ENCODE results near the gene YARS2. TPM values are rescaled to one million over a fixed set of nuclear protein-coding genes. Genes with fewer than 3 reads are reported as not detected.
"Not testable (repeated sequence)": the region's sequence is repeated elsewhere in the genome, so short reads cannot be mapped to it uniquely, and the experiment has no call there.

The YARS2 gene
- total RNA-seq, 1 experiment from 2014 or later, result 41.4 TPM

DNA sequence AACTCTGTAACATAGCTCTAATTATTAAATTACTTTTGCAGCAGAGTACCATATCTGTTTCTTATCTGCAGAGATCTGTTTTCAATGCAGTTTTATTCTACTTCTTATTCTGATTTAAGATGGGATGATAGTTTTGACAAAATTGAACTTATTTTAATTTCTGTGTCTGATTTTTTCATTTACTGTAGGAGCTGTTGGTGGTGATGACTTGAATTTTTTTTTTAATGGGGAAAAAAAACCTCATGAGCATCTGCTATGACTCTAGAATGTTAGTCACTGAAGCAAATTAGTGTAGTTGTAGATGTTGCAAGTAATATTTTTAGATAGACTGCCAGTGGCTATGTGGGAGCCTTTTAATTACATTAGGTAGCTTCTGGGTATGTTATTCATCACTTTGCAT lies 53.2 kb downstream of the YARS2 start:
- Mint-ChIP-seq H3K4me1 (peaks cover 4 to 6% of the 10 kb centered on the region in 2 experiments), H3K27me3 (ENCODE audit: low read depth) (no peaks in the 10 kb centered on the region), H3K36me3 (ENCODE audit: insufficient read depth in 1 of 3, low read depth in 3 of 3) (peaks cover 2 to 16% (median 12%) of the 10 kb centered on the region in 3 experiments; a peak in 6 of 7 replicates), H3K4me3 (no peak overlapping the region), H3K9me3 (no peaks in the 10 kb centered on the region), H3K27ac (no peak overlapping the region)
- H3K4me2 ChIP-seq (ENCODE audit: insufficient read depth, insufficient read length, low read length), result no peak overlapping the region
- no peaks in the 10 kb centered on the region; the same call in 1 of the 2 replicates for H3K79me2 ChIP-seq (ENCODE audit: insufficient read depth, low read length)
- H3K27ac ChIP-seq (ENCODE audit: insufficient read length, low read depth, low read length), result no peak overlapping the region
- no peak overlapping the region for H2BK15ac ChIP-seq (ENCODE audit: low read depth, low read length)
- H2BK20ac ChIP-seq (ENCODE audit: low read depth, low read length, poor library complexity, severe bottlenecking), result no peak overlapping the region
- H3K9ac ChIP-seq (ENCODE audit: extremely low read depth, insufficient read length, low read length), result no peak overlapping the region
- no peaks in the 10 kb centered on the region for H3K9me3 ChIP-seq (ENCODE audit: control insufficient read depth, low read depth, low read length)
- H4K5ac ChIP-seq (ENCODE audit: insufficient read length, low read depth, low read length), result no peak overlapping the region
- no peak for DNase-seq
- H4K91ac ChIP-seq (ENCODE audit: insufficient read length, low read depth, low read length), result no peak overlapping the region
- no peaks in the 10 kb centered on the region for H3K4me1 ChIP-seq (ENCODE audit: insufficient read depth, low read length)
- no peak overlapping the region for H3K23ac ChIP-seq (ENCODE audit: insufficient read length, low read depth, low read length)
- H3K79me1 ChIP-seq (ENCODE audit: insufficient read depth, low read depth, low read length, poor library complexity, severe bottlenecking), result no peaks in the 10 kb centered on the region
- no peak overlapping the region for H3K18ac ChIP-seq (ENCODE audit: insufficient read length, low read depth, low read length)
- no peak overlapping the region for H3K14ac ChIP-seq (ENCODE audit: insufficient read depth, low read length)
- no peak for TF ChIP-seq CTCF (conservative IDR thresholded peaks at IDR 0.05)
- no peaks in the 10 kb centered on the region for H3K23me2 ChIP-seq (ENCODE audit: insufficient read length, low read depth, low read length, poor library complexity, severe bottlenecking)
- H2AK5ac ChIP-seq (ENCODE audit: insufficient read length, low read length), result no peak overlapping the region
- H3K4ac ChIP-seq (ENCODE audit: low read depth, low read length), result no peak overlapping the region
- no peak overlapping the region for H3K56ac ChIP-seq (ENCODE audit: insufficient read length, low read depth, low read length)
- H3T11ph ChIP-seq (ENCODE audit: low read length), result no peak overlapping the region
- no peaks in the 10 kb centered on the region for H4K20me1 ChIP-seq (ENCODE audit: control insufficient read depth, insufficient read depth, insufficient read length)
- H2BK12ac ChIP-seq (ENCODE audit: insufficient read length, low read depth, low read length), result no peak overlapping the region
- H3K27me3 ChIP-seq (ENCODE audit: insufficient read depth, low read length), result no peaks in the 10 kb centered on the region
- no peak overlapping the region for H2AFZ ChIP-seq (ENCODE audit: low read length)
- H2BK120ac ChIP-seq (ENCODE audit: low read depth, low read length, poor library complexity, severe bottlenecking), result no peak overlapping the region
- H2BK5ac ChIP-seq (ENCODE audit: insufficient read length, low read length), result no peak overlapping the region
- no peak overlapping the region for H4K8ac ChIP-seq (replicated peaks; ENCODE audit: insufficient read length, low read depth, low read length)

DNA sequence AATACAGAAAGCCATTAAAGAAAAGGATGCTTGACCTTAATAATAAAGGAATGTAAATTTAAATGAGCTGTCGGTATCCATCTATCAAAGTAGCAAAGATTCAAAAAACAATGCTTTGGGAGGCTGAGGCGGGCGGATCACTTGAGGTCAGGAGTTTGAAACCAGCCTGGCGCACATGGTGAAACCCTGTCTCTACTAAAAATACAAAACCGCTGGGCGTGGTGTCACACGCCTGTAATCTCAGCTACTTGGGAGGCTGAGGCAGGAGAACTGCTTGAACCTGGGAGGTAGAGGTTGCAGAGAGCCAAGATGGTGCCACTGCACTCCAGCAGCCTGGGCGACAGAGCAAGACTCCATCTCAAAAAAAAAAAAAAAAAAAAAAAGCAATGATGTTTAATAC lies 56.3 kb downstream of the YARS2 start:
- H4K8ac ChIP-seq (replicated peaks; ENCODE audit: insufficient read length, low read depth, low read length), result not testable (repeated sequence)
- H3K36me3 Mint-ChIP-seq (ENCODE audit: insufficient read depth in 1 of 3, low read depth in 3 of 3), result peaks cover 16 to 32% (median 24%) of the 10 kb centered on the region in 3 experiments

More for the DNA sequence above, 56.3 kb downstream of the YARS2 start:
- H3T11ph ChIP-seq (ENCODE audit: low read length); H4K20me1 ChIP-seq (ENCODE audit: control insufficient read depth, insufficient read depth, insufficient read length); H3K23me2 ChIP-seq (ENCODE audit: insufficient read length, low read depth, low read length, poor library complexity, severe bottlenecking); H3K27me3 ChIP-seq (ENCODE audit: insufficient read depth, low read length); H4K91ac ChIP-seq (ENCODE audit: insufficient read length, low read depth, low read length); H3K4me1 ChIP-seq (ENCODE audit: insufficient read depth, low read length); H3K27me3 Mint-ChIP-seq (ENCODE audit: low read depth); H2BK20ac ChIP-seq (ENCODE audit: low read depth, low read length, poor library complexity, severe bottlenecking); H3K23ac ChIP-seq (ENCODE audit: insufficient read length, low read depth, low read length); H3K4me3 Mint-ChIP-seq; H2BK120ac ChIP-seq (ENCODE audit: low read depth, low read length, poor library complexity, severe bottlenecking); H3K4ac ChIP-seq (ENCODE audit: low read depth, low read length); H3K79me2 ChIP-seq (ENCODE audit: insufficient read depth, low read length); H3K18ac ChIP-seq (ENCODE audit: insufficient read length, low read depth, low read length); H3K4me1 Mint-ChIP-seq; H3K14ac ChIP-seq (ENCODE audit: insufficient read depth, low read length); H3K79me1 ChIP-seq (ENCODE audit: insufficient read depth, low read depth, low read length, poor library complexity, severe bottlenecking); H3K4me2 ChIP-seq (ENCODE audit: insufficient read depth, insufficient read length, low read length); H3K9me3 ChIP-seq (ENCODE audit: control insufficient read depth, low read depth, low read length); H3K27ac Mint-ChIP-seq; H2BK5ac ChIP-seq (ENCODE audit: insufficient read length, low read length); H2AFZ ChIP-seq (ENCODE audit: low read length); H3K9ac ChIP-seq (ENCODE audit: extremely low read depth, insufficient read length, low read length); H4K5ac ChIP-seq (ENCODE audit: insufficient read length, low read depth, low read length); H2AK5ac ChIP-seq (ENCODE audit: insufficient read length, low read length); DNase-seq; H3K27ac ChIP-seq (ENCODE audit: insufficient read length, low read depth, low read length); H3K56ac ChIP-seq (ENCODE audit: insufficient read length, low read depth, low read length); H2BK15ac ChIP-seq (ENCODE audit: low read depth, low read length); H2BK12ac ChIP-seq (ENCODE audit: insufficient read length, low read depth, low read length): not testable (repeated sequence)
- WGBS (ENCODE audit: extremely low coverage, insufficient read length, low lambda C conversion rate), result no CpG with 5 or more reads among the region's 8 CpGs
- H3K9me3 Mint-ChIP-seq, result peaks cover 8 to 13% of the 10 kb centered on the region in 2 experiments
